ENCODE results near the gene TUBGCP3. TPM values are rescaled to one million over a fixed set of nuclear protein-coding genes. Genes with fewer than 3 reads are reported as not detected.

The TUBGCP3 gene
- total and polyA plus RNA-seq, 2 experiments from 2014 or later = 12.8 to 40.2 TPM

GRCh38 chr13:112449545-112449930 is 138.4 kb downstream of the TUBGCP3 start (continued):
- TF ChIP-seq ETS1 (IDR thresholded peaks at IDR 0.05) = no peak

- H3K9me2 ChIP-seq (ENCODE audit: insufficient read depth) = no peaks in the 10 kb centered on the region
- H3K4me3 ChIP-seq = no peak overlapping the region
- peaks cover 9% of the 10 kb centered on the region for H3K27me3 Mint-ChIP-seq (ENCODE audit: insufficient read depth, low read depth, poor library complexity)
- H4K20me1 ChIP-seq (replicated peaks; ENCODE audit: insufficient read depth) = no peaks in the 10 kb centered on the region
- ATAC-seq (no peak), DNase-seq (ENCODE audit: low spot score) (no peak)
- H3K79me2 ChIP-seq (replicated peaks; ENCODE audit: insufficient read depth) = no peaks in the 10 kb centered on the region
- no peak overlapping the region; the same call in 1 of the 2 replicates for H3K27ac Mint-ChIP-seq
- no peaks in the 10 kb centered on the region for H3K4me1 Mint-ChIP-seq
- no peaks in the 10 kb centered on the region for H3K36me3 ChIP-seq (ENCODE audit: insufficient read depth)
- no peak overlapping the region for H2AFZ ChIP-seq
- H3K27me3 ChIP-seq (ENCODE audit: insufficient read depth) = no peaks in the 10 kb centered on the region
- no peak overlapping the region for H3K27ac ChIP-seq (ENCODE audit: low read depth)
- H3K4me3 Mint-ChIP-seq = no peak overlapping the region
- H3K36me3 Mint-ChIP-seq (ENCODE audit: low read depth) = no peaks in the 10 kb centered on the region
- H3K4me1 ChIP-seq (ENCODE audit: insufficient read depth) = no peaks in the 10 kb centered on the region
- H3K4me2 ChIP-seq = no peak overlapping the region
- no peaks in the 10 kb centered on the region for H3K9me3 Mint-ChIP-seq
- no peaks in the 10 kb centered on the region for H3F3A ChIP-seq (replicated peaks; ENCODE audit: low read depth)
- TF ChIP-seq ZNF462 (CRISPR knock-in tag; IDR thresholded peaks at IDR 0.05) (no peak), REST (IDR thresholded peaks at IDR 0.05; ENCODE audit: unreplicated experiment) (no peak), CREB1 (CRISPR knock-in tag; IDR thresholded peaks at IDR 0.05; ENCODE audit: low read depth) (no peak), JUNB (IDR thresholded peaks at IDR 0.05; ENCODE audit: unreplicated experiment) (no peak), POLR2AphosphoS5 (IDR thresholded peaks at IDR 0.05; ENCODE audit: low read depth) (no peak), ETS1 (IDR thresholded peaks at IDR 0.05) (no peak), ZNF114 (CRISPR knock-in tag; IDR thresholded peaks at IDR 0.05) (no peak), STAT1 (IDR thresholded peaks at IDR 0.05; ENCODE audit: unreplicated experiment) (no peak), ZNF331 (CRISPR knock-in tag; IDR thresholded peaks at IDR 0.05; ENCODE audit: low read depth) (no peak), EZH2phosphoT487 (IDR thresholded peaks at IDR 0.05; ENCODE audit: unreplicated experiment) (no peak), EZH2 (IDR thresholded peaks at IDR 0.05; ENCODE audit: low read depth, unreplicated experiment) (no peak)
These were observed 139.1 kb downstream of the TUBGCP3 start for GRCh38 chr13:112448621-112449544.
